ENCODE data around the gene OLFML2B. TPM values are rescaled to one million over a fixed set of nuclear protein-coding genes. Genes with fewer than 3 reads are reported as not detected.

OLFML2B gene
- total RNA-seq, 1 donor from 2014 or later = 3.2 TPM

GRCh38 chr1:162006081-162006480 lies 17.6 kb downstream of the OLFML2B start:
- no peak for DNase-seq (ENCODE audit: low read depth)

- no peak for DNase-seq (ENCODE audit: low read depth)
Observed at GRCh38 chr1:162004441-162004950, 19.2 kb downstream of the OLFML2B start.

GRCh38 chr1:162003830-162004215 lies 19.8 kb downstream of the OLFML2B start:
- peak; percentile 95 for DNase-seq (ENCODE audit: low read depth)

GRCh38 chr1:162003061-162003829 lies 20.4 kb downstream of the OLFML2B start:
- peak; percentile 95 for DNase-seq (ENCODE audit: low read depth)

- DNase-seq (ENCODE audit: low read depth) = no peak
Observed at GRCh38 chr1:162000053-162000420, 23.6 kb downstream of the OLFML2B start.

- no peak for DNase-seq (ENCODE audit: low read depth)
Observed at GRCh38 chr1:161999301-162000052, 24.2 kb downstream of the OLFML2B start.

GRCh38 chr1:161998811-161999210 lies 24.9 kb downstream of the OLFML2B start:
- DNase-seq (ENCODE audit: low read depth) = peak; percentile 78

GRCh38 chr1:161997152-161997551 lies 26.5 kb downstream of the OLFML2B start:
- DNase-seq (ENCODE audit: low read depth) = no peak

GRCh38 chr1:161994175-161994668 lies 29.4 kb downstream of the OLFML2B start:
- no peak for DNase-seq (ENCODE audit: low read depth)

GRCh38 chr1:161993576-161993975 lies 30.1 kb downstream of the OLFML2B start:
- DNase-seq (ENCODE audit: low read depth) = no peak

- DNase-seq (ENCODE audit: low read depth) = no peak
Observed at GRCh38 chr1:161989786-161990185, 33.9 kb downstream of the OLFML2B start.

- peak; percentile 21 for DNase-seq (ENCODE audit: low read depth)
Observed at GRCh38 chr1:161989108-161989507, 34.6 kb downstream of the OLFML2B start.

- no peak for DNase-seq (ENCODE audit: low read depth)
Observed at GRCh38 chr1:161988413-161988812, 35.3 kb downstream of the OLFML2B start.

GRCh38 chr1:161987872-161988271 lies 35.8 kb downstream of the OLFML2B start:
- DNase-seq (ENCODE audit: low read depth) = no peak

- DNase-seq (ENCODE audit: low read depth) = no peak
Observed at GRCh38 chr1:161987303-161987702, 36.4 kb downstream of the OLFML2B start.

GRCh38 chr1:161986328-161986727 lies 37.3 kb downstream of the OLFML2B start:
- DNase-seq (ENCODE audit: low read depth) = no peak

- DNase-seq (ENCODE audit: low read depth) = no peak
Observed at GRCh38 chr1:161985301-161985822, 38.3 kb downstream of the OLFML2B start.

GRCh38 chr1:161983725-161984124 lies 39.9 kb downstream of the OLFML2B start:
- no peak for DNase-seq (ENCODE audit: low read depth)

- DNase-seq (ENCODE audit: low read depth) = no peak
Observed at GRCh38 chr1:161982917-161983316, 40.8 kb downstream of the OLFML2B start.

- no peak for DNase-seq (ENCODE audit: low read depth)
Observed at GRCh38 chr1:161982507-161982895, 41.2 kb downstream of the OLFML2B start.

GRCh38 chr1:161981735-161982506 lies 41.7 kb downstream of the OLFML2B start:
- no peak for DNase-seq (ENCODE audit: low read depth)

GRCh38 chr1:161981126-161981525 lies 42.5 kb downstream of the OLFML2B start:
- DNase-seq (ENCODE audit: low read depth) = no peak

Measured in renal cortical epithelial cell (primary cell).